ENCODE results near the gene ZMYND8.

Gene ZMYND8

GRCh38 chr20:47336129-47336754, 20.3 kb downstream of the ZMYND8 start:
- no peak for DNase-seq (ENCODE audit: low read depth)
- no peak overlapping the region for H3K4me3 ChIP-seq (ENCODE audit: low read depth, low read length)
- no peak for TF ChIP-seq CTCF (IDR thresholded peaks at IDR 0.05; ENCODE audit: insufficient read depth, low read depth, low read length, missing control alignments)

- no peak for DNase-seq (ENCODE audit: low read depth)
- no peak overlapping the region for H3K4me3 ChIP-seq (ENCODE audit: low read depth, low read length)
- TF ChIP-seq CTCF (IDR thresholded peaks at IDR 0.05; ENCODE audit: insufficient read depth, low read depth, low read length, missing control alignments), result no peak
Measured at GRCh38 chr20:47335251-47336128, 21.0 kb downstream of the ZMYND8 start.

- no peak overlapping the region for H3K4me3 ChIP-seq (ENCODE audit: low read depth, low read length)
- no peak for TF ChIP-seq CTCF (IDR thresholded peaks at IDR 0.05; ENCODE audit: insufficient read depth, low read depth, low read length, missing control alignments)
- no peak for DNase-seq (ENCODE audit: low read depth)
Measured at GRCh38 chr20:47334022-47334551, 22.4 kb downstream of the ZMYND8 start.

- no peak for DNase-seq (ENCODE audit: low read depth)
- H3K4me3 ChIP-seq (ENCODE audit: low read depth, low read length), result no peak overlapping the region
- no peak for TF ChIP-seq CTCF (IDR thresholded peaks at IDR 0.05; ENCODE audit: insufficient read depth, low read depth, low read length, missing control alignments)
Measured at GRCh38 chr20:47332381-47333206, 23.9 kb downstream of the ZMYND8 start.

GRCh38 chr20:47330933-47331708, 25.4 kb downstream of the ZMYND8 start:
- DNase-seq (ENCODE audit: low read depth), result no peak
- H3K4me3 ChIP-seq (ENCODE audit: low read depth, low read length), result no peak overlapping the region
- no peak for TF ChIP-seq CTCF (IDR thresholded peaks at IDR 0.05; ENCODE audit: insufficient read depth, low read depth, low read length, missing control alignments)

GRCh38 chr20:47330071-47330470, 26.4 kb downstream of the ZMYND8 start:
- no peak for TF ChIP-seq CTCF (IDR thresholded peaks at IDR 0.05; ENCODE audit: insufficient read depth, low read depth, low read length, missing control alignments)
- H3K4me3 ChIP-seq (ENCODE audit: low read depth, low read length), result no peak overlapping the region
- DNase-seq (ENCODE audit: low read depth), result no peak
